ENCODE results near the gene RALGAPA1. TPM values are rescaled to one million over a fixed set of nuclear protein-coding genes. Genes with fewer than 3 reads are reported as not detected.

RALGAPA1 gene
- total and polyA plus RNA-seq, 9 of the 15 experiments (the other 6 are each of a cell fraction or from before 2014, with no cell fraction given) = 2.5 to 16.3 (median 6.2) TPM

DNA sequence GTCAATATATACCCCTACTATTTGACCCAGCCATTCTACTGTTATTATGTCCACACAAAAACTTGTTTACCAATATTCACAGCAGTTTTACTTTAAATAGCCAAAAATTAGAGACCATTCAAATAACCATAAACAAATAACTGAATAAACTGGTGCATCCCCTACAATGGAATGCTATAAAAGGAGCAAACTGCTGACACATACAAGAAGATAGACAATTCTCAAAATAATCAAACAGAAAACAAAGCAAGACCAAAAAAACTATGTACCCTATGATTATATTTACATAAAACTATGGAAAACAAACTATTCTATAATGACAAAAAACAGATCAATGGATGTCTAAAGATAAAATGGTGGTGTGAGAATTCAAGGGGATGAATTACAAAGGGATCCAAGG is 54.4 kb downstream of the RALGAPA1 start (continued):
- TF ChIP-seq SMC3 (conservative IDR thresholded peaks at IDR 0.05; ENCODE audit: insufficient read depth, low read depth, low read length) = no peak
- TF ChIP-seq SRSF3 (IDR thresholded peaks at IDR 0.05; ENCODE audit: insufficient read depth, low read length) = no peak
- no peak for TF ChIP-seq MTF1 (CRISPR knock-in tag; IDR thresholded peaks at IDR 0.05; ENCODE audit: borderline replicate concordance)
- no peak for TF ChIP-seq THRB (CRISPR knock-in tag; conservative IDR thresholded peaks at IDR 0.05)
- no peak for TF ChIP-seq ATF1 (CRISPR knock-in tag; IDR thresholded peaks at IDR 0.05)
- no peak for TF ChIP-seq ATF1 (tag; IDR thresholded peaks at IDR 0.05)
- TF ChIP-seq HNRNPH1 (optimal IDR thresholded peaks at IDR 0.05; ENCODE audit: low read depth, low read length) = no peak
- TF ChIP-seq ZNF134 (CRISPR knock-in tag; conservative IDR thresholded peaks at IDR 0.05) = no peak

DNA sequence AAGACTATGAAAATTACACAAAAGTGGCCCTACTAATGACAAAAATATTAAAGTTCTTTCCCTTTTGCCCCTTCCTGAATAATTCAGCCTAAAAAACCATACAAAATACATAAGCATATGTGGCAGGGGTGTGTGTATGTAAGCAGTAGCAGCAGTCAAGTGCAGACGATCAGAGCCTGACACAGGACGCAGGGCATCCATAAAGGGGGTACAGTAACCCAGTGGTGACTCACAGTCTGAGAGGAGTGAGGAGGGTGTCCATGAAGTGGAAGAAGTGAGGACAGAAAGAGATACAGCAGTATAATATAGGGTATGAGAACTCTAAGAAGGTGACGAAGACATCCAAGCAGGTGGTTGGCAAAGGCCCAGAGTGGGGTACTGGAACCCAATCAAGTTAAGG is 56.7 kb downstream of the RALGAPA1 start:
- FAIRE-seq = no peak
- Histone ChIP-seq H3K27ac (ENCODE audit: extremely low read depth, low read depth, low read length) (no peak overlapping the region), H3K9me1 (ENCODE audit: control insufficient read depth, insufficient read depth, low read length) (no peaks in the 10 kb centered on the region), H2AFZ (ENCODE audit: low read depth, low read length) (no peak overlapping the region), H3K36me3 (ENCODE audit: control insufficient read depth, insufficient read depth, low read length) (no peaks in the 10 kb centered on the region; the same call in 2 of the 3 replicates), H3K4me3 (no peak overlapping the region), H3K79me2 (ENCODE audit: control insufficient read depth, insufficient read depth, low read length) (no peaks in the 10 kb centered on the region), H3K27me3 (ENCODE audit: control insufficient read depth in 2 of 2, insufficient read depth in 2 of 2, low read length in 2 of 2) (no peaks in the 10 kb centered on the region), H3K9ac (ENCODE audit: insufficient read depth in 1 of 2, low read depth in 2 of 2, low read length in 2 of 2) (no peak overlapping the region), H3K9me3 (replicated peaks; ENCODE audit: control insufficient read depth, insufficient read depth, low read depth, low read length) (no peaks in the 10 kb centered on the region), H3K4me1 (replicated peaks in 1 of 2; ENCODE audit: control insufficient read depth in 2 of 2, insufficient read depth in 2 of 2, low read length in 2 of 2) (no peaks in the 10 kb centered on the region), H4K20me1 (replicated peaks; ENCODE audit: control insufficient read depth, insufficient read depth, low read length) (no peaks in the 10 kb centered on the region), H3K4me2 (ENCODE audit: insufficient read depth, low read length) (no peak overlapping the region)
- ChIA-PET CTCF (ENCODE audit: low intra/inter-chr PET ratio) (no interaction called here), POLR2A (no interaction called here)
- in situ Hi-C loops (cut with MboI) (no loop called here), intact Hi-C loops (cut with micrococcal nuclease) (no loop called here)
- 65% methylated on average over 3 of the region's 3 CpGs for WGBS (ENCODE audit: insufficient coverage, low coverage, missing lambda C conversion rate)
- BruUV-seq (replicated peaks) = no TSS peak
- no peak for DNase-seq (ENCODE audit: extremely low read depth in 1 of 4, low spot score in 3 of 4)
- no peak for ATAC-seq
- TF ChIP-seq ZNF239 (CRISPR knock-in tag; IDR thresholded peaks at IDR 0.05) = no peak
- no peak for TF ChIP-seq POLR3G (IDR thresholded peaks at IDR 0.05; ENCODE audit: extremely low read depth, insufficient read length, insufficient replicate concordance)
- TF ChIP-seq NCOA2 (IDR thresholded peaks at IDR 0.05; ENCODE audit: partially characterized antibody in 2 of 2) = no peak
- TF ChIP-seq, protein P1, sequence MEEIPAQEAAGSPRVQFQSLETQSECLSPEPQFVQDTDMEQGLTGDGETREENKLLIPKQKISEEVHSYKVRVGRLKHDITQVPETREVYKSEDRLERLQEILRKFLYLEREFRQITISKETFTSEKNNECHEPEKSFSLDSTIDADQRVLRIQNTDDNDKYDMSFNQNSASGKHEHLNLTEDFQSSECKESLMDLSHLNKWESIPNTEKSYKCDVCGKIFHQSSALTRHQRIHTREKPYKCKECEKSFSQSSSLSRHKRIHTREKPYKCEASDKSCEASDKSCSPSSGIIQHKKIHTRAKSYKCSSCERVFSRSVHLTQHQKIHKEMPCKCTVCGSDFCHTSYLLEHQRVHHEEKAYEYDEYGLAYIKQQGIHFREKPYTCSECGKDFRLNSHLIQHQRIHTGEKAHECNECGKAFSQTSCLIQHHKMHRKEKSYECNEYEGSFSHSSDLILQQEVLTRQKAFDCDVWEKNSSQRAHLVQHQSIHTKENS (CRISPR knock-in tag; IDR thresholded peaks at IDR 0.05) = no peak
- TF ChIP-seq CUX1 (CRISPR knock-in tag; IDR thresholded peaks at IDR 0.05) = no peak
- TF ChIP-seq FOXA1 (IDR thresholded peaks at IDR 0.05; ENCODE audit: borderline replicate concordance) = no peak
- TF ChIP-seq SIN3A (IDR thresholded peaks at IDR 0.05; ENCODE audit: borderline replicate concordance in 2 of 2, control insufficient read depth in 1 of 2, low read depth in 2 of 2, low read length in 2 of 2) = no peak

Measured in K562 (cell line).